ENCODE data around the gene CDCA8.

Gene CDCA8

DNA sequence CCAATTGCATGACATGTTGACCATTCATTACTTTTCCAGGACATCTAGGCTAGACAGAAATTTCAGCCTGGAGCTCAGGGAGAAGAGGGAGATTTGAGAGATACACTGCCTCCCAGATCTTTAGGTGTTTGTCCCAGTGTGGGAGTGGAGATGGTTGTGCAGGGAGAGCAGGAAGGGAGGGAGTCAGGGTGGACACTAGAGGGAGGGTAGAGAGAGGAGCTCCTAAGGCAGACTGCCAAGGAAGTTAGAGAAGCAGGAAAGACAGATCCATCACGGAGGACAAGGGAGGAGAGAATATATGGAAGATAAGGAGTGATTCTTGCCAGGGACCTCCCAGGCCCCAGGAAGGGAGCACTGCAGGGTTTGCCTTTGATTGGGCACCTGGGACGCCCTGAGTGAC is 8.7 kb downstream of the CDCA8 start:
- Histone ChIP-seq H3K27me3 (ENCODE audit: control insufficient read depth, low read length) (no peaks in the 10 kb centered on the region), H4K20me1 (ENCODE audit: control insufficient read depth, insufficient read depth, low read depth, low read length) (0 out of 2 replicates have a peak, but pooled peaks cover 8% of the 10 kb centered on the region), H3F3A (ENCODE audit: control insufficient read depth, insufficient read depth) (peaks cover 2% of the 10 kb centered on the region; the same call in 1 of the 2 replicates), H3K9me2 (replicated peaks; ENCODE audit: control insufficient read depth, low read length) (no peaks in the 10 kb centered on the region), H3K36me3 (ENCODE audit: control insufficient read depth, low read length) (peaks cover 89% of the 10 kb centered on the region), H3K4me1 (ENCODE audit: control insufficient read depth, low read length) (no peaks in the 10 kb centered on the region), H3K4me2 (ENCODE audit: low read length) (no peak overlapping the region), H3K79me2 (ENCODE audit: control insufficient read depth, low read length) (peaks cover 21% of the 10 kb centered on the region), H3K9me3 (ENCODE audit: control insufficient read depth, insufficient read depth, low read length) (no peaks in the 10 kb centered on the region), H3K27ac (ENCODE audit: low read depth, low read length) (no peak overlapping the region), H3K4me3 (ENCODE audit: low read length) (no peak overlapping the region)
- no peak for TF ChIP-seq EZH2phosphoT487 (IDR thresholded peaks at IDR 0.05; ENCODE audit: borderline replicate concordance, low read length)
- TF ChIP-seq, protein P1, sequence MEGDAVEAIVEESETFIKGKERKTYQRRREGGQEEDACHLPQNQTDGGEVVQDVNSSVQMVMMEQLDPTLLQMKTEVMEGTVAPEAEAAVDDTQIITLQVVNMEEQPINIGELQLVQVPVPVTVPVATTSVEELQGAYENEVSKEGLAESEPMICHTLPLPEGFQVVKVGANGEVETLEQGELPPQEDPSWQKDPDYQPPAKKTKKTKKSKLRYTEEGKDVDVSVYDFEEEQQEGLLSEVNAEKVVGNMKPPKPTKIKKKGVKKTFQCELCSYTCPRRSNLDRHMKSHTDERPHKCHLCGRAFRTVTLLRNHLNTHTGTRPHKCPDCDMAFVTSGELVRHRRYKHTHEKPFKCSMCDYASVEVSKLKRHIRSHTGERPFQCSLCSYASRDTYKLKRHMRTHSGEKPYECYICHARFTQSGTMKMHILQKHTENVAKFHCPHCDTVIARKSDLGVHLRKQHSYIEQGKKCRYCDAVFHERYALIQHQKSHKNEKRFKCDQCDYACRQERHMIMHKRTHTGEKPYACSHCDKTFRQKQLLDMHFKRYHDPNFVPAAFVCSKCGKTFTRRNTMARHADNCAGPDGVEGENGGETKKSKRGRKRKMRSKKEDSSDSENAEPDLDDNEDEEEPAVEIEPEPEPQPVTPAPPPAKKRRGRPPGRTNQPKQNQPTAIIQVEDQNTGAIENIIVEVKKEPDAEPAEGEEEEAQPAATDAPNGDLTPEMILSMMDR (IDR thresholded peaks at IDR 0.05; ENCODE audit: low read depth, low read length, poor library complexity, severe bottlenecking): no peak

GRCh38 chr1:37703061-37703460 is 10.7 kb downstream of the CDCA8 start:
- H3K27ac ChIP-seq (ENCODE audit: low read depth, low read length): no peak overlapping the region
- TF ChIP-seq, protein P1 (IDR thresholded peaks at IDR 0.05; ENCODE audit: low read depth, low read length, poor library complexity, severe bottlenecking): no peak
- TF ChIP-seq EZH2phosphoT487 (IDR thresholded peaks at IDR 0.05; ENCODE audit: borderline replicate concordance, low read length): no peak
- no peaks in the 10 kb centered on the region for H3K27me3 ChIP-seq (ENCODE audit: control insufficient read depth, low read length)
- peaks cover 88% of the 10 kb centered on the region for H3K36me3 ChIP-seq (ENCODE audit: control insufficient read depth, low read length)
- H3K4me2 ChIP-seq (ENCODE audit: low read length): no peak overlapping the region
- H3F3A ChIP-seq (ENCODE audit: control insufficient read depth, insufficient read depth): peaks cover 2% of the 10 kb centered on the region; the same call in 1 of the 2 replicates
- H3K79me2 ChIP-seq (ENCODE audit: control insufficient read depth, low read length): peaks cover under 1% of the 10 kb centered on the region; the same call in 1 of the 2 replicates
- H4K20me1 ChIP-seq (ENCODE audit: control insufficient read depth, insufficient read depth, low read depth, low read length): no peaks in the 10 kb centered on the region
- H3K9me3 ChIP-seq (ENCODE audit: control insufficient read depth, insufficient read depth, low read length): no peaks in the 10 kb centered on the region
- no peaks in the 10 kb centered on the region for H3K4me1 ChIP-seq (ENCODE audit: control insufficient read depth, low read length)
- H3K9me2 ChIP-seq (replicated peaks; ENCODE audit: control insufficient read depth, low read length): no peaks in the 10 kb centered on the region
- no peak overlapping the region for H3K4me3 ChIP-seq (ENCODE audit: low read length)

- no peaks in the 10 kb centered on the region for H3K9me2 ChIP-seq (replicated peaks; ENCODE audit: control insufficient read depth, low read length)
- no peaks in the 10 kb centered on the region for H3K4me1 ChIP-seq (ENCODE audit: control insufficient read depth, low read length)
- H3K4me3 ChIP-seq (ENCODE audit: low read length): no peak overlapping the region
- H4K20me1 ChIP-seq (ENCODE audit: control insufficient read depth, insufficient read depth, low read depth, low read length): no peaks in the 10 kb centered on the region
- TF ChIP-seq EZH2phosphoT487 (IDR thresholded peaks at IDR 0.05; ENCODE audit: borderline replicate concordance, low read length): no peak
- TF ChIP-seq, protein P1 (IDR thresholded peaks at IDR 0.05; ENCODE audit: low read depth, low read length, poor library complexity, severe bottlenecking): no peak
- H3K4me2 ChIP-seq (ENCODE audit: low read length): no peak overlapping the region
- peaks cover 91% of the 10 kb centered on the region for H3K36me3 ChIP-seq (ENCODE audit: control insufficient read depth, low read length)
- no peaks in the 10 kb centered on the region for H3K9me3 ChIP-seq (ENCODE audit: control insufficient read depth, insufficient read depth, low read length)
- H3F3A ChIP-seq (ENCODE audit: control insufficient read depth, insufficient read depth): no peaks in the 10 kb centered on the region
- no peaks in the 10 kb centered on the region for H3K79me2 ChIP-seq (ENCODE audit: control insufficient read depth, low read length)
- no peak overlapping the region for H3K27ac ChIP-seq (ENCODE audit: low read depth, low read length)
- H3K27me3 ChIP-seq (ENCODE audit: control insufficient read depth, low read length): no peaks in the 10 kb centered on the region
These were observed 12.7 kb downstream of the CDCA8 start for GRCh38 chr1:37704966-37705365.
